ENCODE data around the gene DNAH12. TPM values are rescaled to one million over a fixed set of nuclear protein-coding genes. Genes with fewer than 3 reads are reported as not detected.

Gene DNAH12
- total and polyA plus RNA-seq, 2 donors (not counting 3 experiments of a cell fraction or from before 2014, with no cell fraction given): 0.06 to 0.20 TPM

DNA sequence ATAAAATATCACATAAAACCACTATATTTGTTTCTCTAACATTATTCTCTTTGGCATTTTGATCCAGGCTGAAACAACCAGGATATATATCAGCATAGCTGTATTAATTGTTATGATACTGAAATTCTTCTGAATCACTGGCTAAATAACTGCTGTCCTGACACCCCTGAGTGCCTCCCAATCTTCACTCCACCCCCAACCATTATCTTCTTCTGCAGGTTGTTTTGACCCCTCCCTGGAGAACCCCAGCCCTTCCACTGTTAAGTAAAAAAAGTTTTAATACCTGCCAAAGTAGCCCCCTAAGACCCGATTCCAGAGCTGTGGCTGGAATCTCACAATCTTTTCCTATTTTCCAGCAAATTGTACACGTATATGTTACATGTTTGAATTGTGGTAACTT is 124.1 kb downstream of the DNAH12 start:
- POLR2A ChIA-PET: no interaction called here
- no peak for TF ChIP-seq MYC (IDR thresholded peaks at IDR 0.05; ENCODE audit: low read depth, low read length)
- TF ChIP-seq, protein P1, sequence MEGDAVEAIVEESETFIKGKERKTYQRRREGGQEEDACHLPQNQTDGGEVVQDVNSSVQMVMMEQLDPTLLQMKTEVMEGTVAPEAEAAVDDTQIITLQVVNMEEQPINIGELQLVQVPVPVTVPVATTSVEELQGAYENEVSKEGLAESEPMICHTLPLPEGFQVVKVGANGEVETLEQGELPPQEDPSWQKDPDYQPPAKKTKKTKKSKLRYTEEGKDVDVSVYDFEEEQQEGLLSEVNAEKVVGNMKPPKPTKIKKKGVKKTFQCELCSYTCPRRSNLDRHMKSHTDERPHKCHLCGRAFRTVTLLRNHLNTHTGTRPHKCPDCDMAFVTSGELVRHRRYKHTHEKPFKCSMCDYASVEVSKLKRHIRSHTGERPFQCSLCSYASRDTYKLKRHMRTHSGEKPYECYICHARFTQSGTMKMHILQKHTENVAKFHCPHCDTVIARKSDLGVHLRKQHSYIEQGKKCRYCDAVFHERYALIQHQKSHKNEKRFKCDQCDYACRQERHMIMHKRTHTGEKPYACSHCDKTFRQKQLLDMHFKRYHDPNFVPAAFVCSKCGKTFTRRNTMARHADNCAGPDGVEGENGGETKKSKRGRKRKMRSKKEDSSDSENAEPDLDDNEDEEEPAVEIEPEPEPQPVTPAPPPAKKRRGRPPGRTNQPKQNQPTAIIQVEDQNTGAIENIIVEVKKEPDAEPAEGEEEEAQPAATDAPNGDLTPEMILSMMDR (IDR thresholded peaks at IDR 0.05; ENCODE audit: extremely low read depth in 1 of 2, insufficient read depth in 1 of 2, low read depth in 1 of 2, low read length in 2 of 2): no peak
- no peak for TF ChIP-seq GATA2 (IDR thresholded peaks at IDR 0.05; ENCODE audit: insufficient read depth, insufficient read length, low read depth, low read length)
- no peak for TF ChIP-seq POLR2AphosphoS5 (IDR thresholded peaks at IDR 0.05; ENCODE audit: insufficient read depth, low read depth, low read length)
- TF ChIP-seq FOS (IDR thresholded peaks at IDR 0.05; ENCODE audit: borderline replicate concordance, insufficient read depth, low read length): no peak
- no peak for TF ChIP-seq MAX (IDR thresholded peaks at IDR 0.05; ENCODE audit: insufficient read depth, insufficient read length)
- TF ChIP-seq EZH2 (IDR thresholded peaks at IDR 0.05; ENCODE audit: borderline replicate concordance, low read depth, low read length, severe bottlenecking): no peak
- no peak for TF ChIP-seq JUN (IDR thresholded peaks at IDR 0.05; ENCODE audit: borderline replicate concordance, insufficient read depth, insufficient read length, low read depth)
- TF ChIP-seq POLR2A (IDR thresholded peaks at IDR 0.05; ENCODE audit: low read depth, low read length): no peak
- no peak for DNase-seq (ENCODE audit: low read depth, low spot score)
- no peaks in the 10 kb centered on the region for H3K79me2 ChIP-seq (ENCODE audit: control insufficient read depth, insufficient read depth, low read length)
- no peak overlapping the region for H3K27ac ChIP-seq (ENCODE audit: insufficient read depth, low read depth, low read length)
- no peaks in the 10 kb centered on the region for H3K9me3 ChIP-seq (replicated peaks; ENCODE audit: control insufficient read depth, insufficient read depth, low read length)
- CTCF ChIA-PET: interaction anchor here (0.6 to 1.7 kb wide), 3 partner anchors 11 to 126 kb away, joined by 4 to 7 read pairs (median 6); no protein-coding TSS in a partner anchor
- H3K4me1 ChIP-seq (ENCODE audit: control insufficient read depth, extremely low read depth, insufficient read depth, low read length): no peaks in the 10 kb centered on the region
- FAIRE-seq: no peak
- H3K4me3 ChIP-seq (replicated peaks in 1 of 3; ENCODE audit: insufficient read depth in 1 of 3, low read depth in 1 of 3, low read length in 3 of 3): no peak overlapping the region
- no peaks in the 10 kb centered on the region for H3K27me3 ChIP-seq (ENCODE audit: control insufficient read depth in 2 of 2, insufficient read depth in 2 of 2, low read length in 2 of 2)
- dilution Hi-C loops (cut with MboI; ENCODE audit: extremely low pct_ligation_motif_present, low sequenced_read_pairs): no loop called here
- intact Hi-C loops (cut with micrococcal nuclease): no loop called here
- no peaks in the 10 kb centered on the region for H4K20me1 ChIP-seq (replicated peaks; ENCODE audit: control insufficient read depth, extremely low read depth, insufficient read depth, low read length)
- no peak overlapping the region for H3K4me2 ChIP-seq (ENCODE audit: insufficient read depth, low read length)
- H3K36me3 ChIP-seq (ENCODE audit: control insufficient read depth in 2 of 2, extremely low read depth in 1 of 2, insufficient read depth in 2 of 2, low read length in 2 of 2): no peaks in the 10 kb centered on the region
- no peak overlapping the region for H2AFZ ChIP-seq (ENCODE audit: low read depth, low read length)
- BruUV-seq (replicated peaks): no TSS peak
- H3K9ac ChIP-seq (replicated peaks; ENCODE audit: extremely low read depth, insufficient read depth, low read length): no peak overlapping the region
- H3K9me1 ChIP-seq (replicated peaks; ENCODE audit: control insufficient read depth, extremely low read depth, insufficient read depth, low read length): no peaks in the 10 kb centered on the region
